ENCODE data around the gene ALPG.

The ALPG gene

GRCh38 chr2:232460171-232460570, 53.5 kb downstream of the ALPG start:
- DNase-seq = no peak
